OCI-LY3 (cell line): ENCODE measurements around the gene WDR91.

ENCODE experiments used
- H2AFZ ChIP-seq: fragments of 200-600, 300-600 bp; shearing (Covaris generic); 2 replicates; pipeline ENCODE4 v1.6.0; 2014; ENCODE audit warnings: antibody characterized with exemption, low read depth, low read length
- H3K27ac ChIP-seq: fragments of 200-600, 300-600 bp; sonication (generic); 2 replicates; pipeline ENCODE4 v1.5.1; 2014; ENCODE audit warnings: mild to moderate bottlenecking, low read length, moderate library complexity, mixed read lengths
- H3K27me3 ChIP-seq: fragments of 200-600, 300-600 bp; sonication (generic); 2 replicates; pipeline ENCODE4 v1.6.1; 2014; ENCODE audit warnings: low read depth, low read length, mixed read lengths
- H3K36me3 ChIP-seq: fragments of 200-600, 300-600 bp; sonication (generic); replicated peaks from 2 replicates; pipeline ENCODE3; 2014; ENCODE audit warnings: low read depth, low read length, mixed read lengths
- H3K4me1 ChIP-seq: fragments of 300-600, 200-600 bp; sonication (generic); 2 replicates; pipeline ENCODE4 v1.6.1; 2014; ENCODE audit warnings: low read length, mixed read lengths
- H3K4me2 ChIP-seq: fragments of 200-600, 300-600 bp; sonication (generic); 2 replicates; pipeline ENCODE4 v1.6.1; 2014; ENCODE audit warnings: low read length, mixed read lengths
- H3K4me3 ChIP-seq: fragments of 300-600, 200-600 bp; sonication (generic); 2 replicates; pipeline ENCODE4 v1.5.1; 2014; ENCODE audit warnings: antibody characterized with exemption, mild to moderate bottlenecking, low read length, moderate library complexity
- H3K79me2 ChIP-seq: fragments of 300-600, 200-600 bp; shearing (Covaris generic); 2 replicates; pipeline ENCODE4 v1.6.1; 2014; ENCODE audit warnings: mild to moderate bottlenecking, low read length, mixed read lengths
- H3K9ac ChIP-seq: fragments of 300-600, 200-600 bp; shearing (Covaris generic); 2 replicates; pipeline ENCODE4 v1.6.0; 2014; ENCODE audit warnings: mild to moderate bottlenecking, low read length, moderate library complexity
- H3K9me3 ChIP-seq: fragments of 200-600, 300-600 bp; shearing (Covaris generic); 2 replicates; pipeline ENCODE4 v1.6.1; 2014; ENCODE audit warnings: low read length, mixed read lengths; ENCODE audit not compliant: insufficient read depth
- H4K20me1 ChIP-seq: fragments of 200-600, 300-600 bp; sonication (generic); 2 replicates; pipeline ENCODE4 v1.6.1; 2016; ENCODE audit warnings: low read length, mixed read lengths; ENCODE audit not compliant: insufficient read depth
- EZH2phosphoT487 ChIP-seq: fragments of 200-600 bp; shearing (Covaris generic); IDR thresholded peaks from 2 replicates; pipeline ENCODE4 v1.6.1; 2018; ENCODE audit warnings: antibody characterized with exemption, mixed run types, low read depth
- TF ChIP-seq, protein P1 (sequence below): fragments of 200-600, 300-600 bp; sonication (generic); IDR thresholded peaks from 2 replicates; pipeline ENCODE4 v1.5.1; 2014; ENCODE audit warnings: antibody characterized with exemption, low read length, low read depth

WDR91 gene

DNA sequence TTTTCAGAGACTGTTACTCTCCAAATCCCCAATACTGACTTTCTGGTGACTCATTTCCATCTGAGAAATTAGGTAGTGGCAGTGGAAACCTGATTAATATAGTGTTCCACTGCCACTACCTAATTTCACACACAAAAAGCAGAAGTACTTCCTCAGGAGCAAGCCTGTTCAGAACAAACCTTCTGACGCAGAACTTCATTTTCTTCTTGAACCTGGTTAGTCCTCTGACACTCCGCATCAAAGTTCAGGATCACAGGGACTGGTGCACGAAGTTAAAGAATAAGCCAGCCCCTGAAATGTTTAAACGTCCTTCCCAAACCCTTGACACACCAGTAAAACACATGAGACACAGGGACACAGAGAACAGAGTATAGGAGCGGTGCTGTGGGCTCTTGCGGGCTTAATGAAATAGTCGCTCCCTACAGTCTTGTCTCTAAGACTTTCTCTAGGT is 4.4 kb downstream of the WDR91 start:
- peaks cover 46% of the 10 kb centered on the region for H3K4me1 ChIP-seq
- H3K36me3 ChIP-seq, result peaks cover 32% of the 10 kb centered on the region
- no peak overlapping the region for H3K9ac ChIP-seq
- peak overlapping the region; percentile 48 for H3K4me3 ChIP-seq
- no peak overlapping the region for H2AFZ ChIP-seq
- H3K4me2 ChIP-seq, result peak overlapping the region; percentile 71
- H3K27ac ChIP-seq, result peak overlapping the region; percentile 12; the same call in 1 of the 2 replicates
- no peaks in the 10 kb centered on the region for H3K79me2 ChIP-seq
- H4K20me1 ChIP-seq, result no peaks in the 10 kb centered on the region; the same call in 1 of the 2 replicates
- peaks cover 25% of the 10 kb centered on the region for H3K27me3 ChIP-seq
- H3K9me3 ChIP-seq, result no peaks in the 10 kb centered on the region
- TF ChIP-seq, protein P1, sequence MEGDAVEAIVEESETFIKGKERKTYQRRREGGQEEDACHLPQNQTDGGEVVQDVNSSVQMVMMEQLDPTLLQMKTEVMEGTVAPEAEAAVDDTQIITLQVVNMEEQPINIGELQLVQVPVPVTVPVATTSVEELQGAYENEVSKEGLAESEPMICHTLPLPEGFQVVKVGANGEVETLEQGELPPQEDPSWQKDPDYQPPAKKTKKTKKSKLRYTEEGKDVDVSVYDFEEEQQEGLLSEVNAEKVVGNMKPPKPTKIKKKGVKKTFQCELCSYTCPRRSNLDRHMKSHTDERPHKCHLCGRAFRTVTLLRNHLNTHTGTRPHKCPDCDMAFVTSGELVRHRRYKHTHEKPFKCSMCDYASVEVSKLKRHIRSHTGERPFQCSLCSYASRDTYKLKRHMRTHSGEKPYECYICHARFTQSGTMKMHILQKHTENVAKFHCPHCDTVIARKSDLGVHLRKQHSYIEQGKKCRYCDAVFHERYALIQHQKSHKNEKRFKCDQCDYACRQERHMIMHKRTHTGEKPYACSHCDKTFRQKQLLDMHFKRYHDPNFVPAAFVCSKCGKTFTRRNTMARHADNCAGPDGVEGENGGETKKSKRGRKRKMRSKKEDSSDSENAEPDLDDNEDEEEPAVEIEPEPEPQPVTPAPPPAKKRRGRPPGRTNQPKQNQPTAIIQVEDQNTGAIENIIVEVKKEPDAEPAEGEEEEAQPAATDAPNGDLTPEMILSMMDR, result no peak
- TF ChIP-seq EZH2phosphoT487, result no peak

DNA sequence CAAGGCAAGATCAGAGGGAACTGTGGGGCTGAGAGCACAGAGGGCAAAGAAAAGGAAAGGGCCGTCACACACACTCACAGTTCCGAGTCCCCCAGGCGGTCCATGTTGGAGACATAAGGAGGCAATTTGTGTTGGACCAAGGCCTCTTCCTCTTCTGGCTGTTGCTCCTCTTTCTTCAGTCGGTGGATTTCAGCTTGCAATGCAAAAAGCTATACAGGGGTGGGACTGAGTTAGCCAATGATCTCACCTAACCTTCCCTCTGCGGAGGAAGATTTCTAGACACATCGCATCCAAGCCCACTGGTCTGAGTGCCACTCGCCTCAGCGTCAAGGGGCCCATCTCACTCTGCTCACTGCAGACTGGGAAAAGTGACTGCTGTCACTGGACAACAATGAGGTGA is 5.5 kb downstream of the WDR91 start:
- H3K4me3 ChIP-seq, result no peak overlapping the region
- H3K9ac ChIP-seq, result no peak overlapping the region
- H3K27ac ChIP-seq, result no peak overlapping the region

DNA sequence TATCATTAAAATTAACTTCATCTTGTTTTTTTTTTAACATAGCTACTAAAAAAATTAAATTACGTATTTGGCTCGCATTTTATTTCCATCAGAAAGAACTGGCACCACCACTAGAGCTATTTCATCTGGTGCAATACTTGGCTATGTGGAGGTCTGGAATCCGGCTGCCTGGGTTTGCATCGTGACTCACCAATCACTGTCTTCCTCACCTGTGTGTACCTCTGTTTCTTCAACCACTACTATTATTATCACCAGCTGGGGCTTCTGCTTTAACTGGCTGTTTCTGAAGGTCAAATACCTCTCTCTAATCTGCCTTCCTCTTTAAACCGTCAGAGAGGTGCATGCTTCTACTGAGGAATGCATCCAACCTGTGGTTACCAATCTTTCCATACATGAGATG is 6.5 kb downstream of the WDR91 start:
- no peak overlapping the region for H3K27ac ChIP-seq
- H3K27me3 ChIP-seq, result peaks cover 20% of the 10 kb centered on the region
- H3K4me1 ChIP-seq, result peaks cover 41% of the 10 kb centered on the region
- no peaks in the 10 kb centered on the region for H3K9me3 ChIP-seq
- no peak overlapping the region for H3K4me3 ChIP-seq
- TF ChIP-seq EZH2phosphoT487, result no peak
- TF ChIP-seq, protein P1, result no peak
- H3K36me3 ChIP-seq, result peaks cover 48% of the 10 kb centered on the region
- no peaks in the 10 kb centered on the region; the same call in 1 of the 2 replicates for H4K20me1 ChIP-seq
- no peaks in the 10 kb centered on the region for H3K79me2 ChIP-seq
- no peak overlapping the region for H3K9ac ChIP-seq
- H2AFZ ChIP-seq, result no peak overlapping the region
- no peak overlapping the region for H3K4me2 ChIP-seq

More for the DNA sequence above, 5.5 kb downstream of the WDR91 start:
- Histone ChIP-seq H3K36me3 (peaks cover 40% of the 10 kb centered on the region), H4K20me1 (no peaks in the 10 kb centered on the region; the same call in 1 of the 2 replicates), H2AFZ (no peak overlapping the region), H3K4me1 (peaks cover 46% of the 10 kb centered on the region), H3K4me2 (peak overlapping the region; percentile 71; the same call in 1 of the 2 replicates), H3K79me2 (no peaks in the 10 kb centered on the region), H3K27me3 (peaks cover 25% of the 10 kb centered on the region), H3K9me3 (no peaks in the 10 kb centered on the region)
- TF ChIP-seq EZH2phosphoT487, result no peak
- TF ChIP-seq, protein P1, result no peak

DNA sequence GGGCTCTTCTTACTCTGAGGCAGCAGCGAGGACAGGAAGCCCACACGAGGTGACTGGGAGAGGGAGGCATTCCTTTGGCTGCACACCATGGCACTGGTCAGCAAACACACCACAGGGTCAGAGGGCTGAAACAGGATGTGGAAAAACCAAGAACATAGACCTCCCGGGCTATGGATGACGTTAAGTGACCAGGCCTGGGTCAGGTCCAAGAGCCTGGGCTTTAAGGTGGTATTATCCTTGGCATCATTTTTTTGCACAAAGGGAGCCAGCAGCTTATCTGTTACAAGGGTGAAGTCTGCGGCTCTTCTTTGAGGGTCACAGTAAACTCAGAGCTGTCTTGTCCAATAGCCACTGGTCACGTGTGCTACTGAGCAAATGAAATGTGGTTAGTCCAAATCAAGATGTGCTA is 7.0 kb downstream of the WDR91 start:
- Histone ChIP-seq H4K20me1 (no peaks in the 10 kb centered on the region; the same call in 1 of the 2 replicates), H3K27ac (no peak overlapping the region), H3K79me2 (no peaks in the 10 kb centered on the region), H3K9ac (no peak overlapping the region), H3K4me1 (peaks cover 42% of the 10 kb centered on the region), H3K9me3 (no peaks in the 10 kb centered on the region), H2AFZ (no peak overlapping the region), H3K27me3 (peaks cover 15% of the 10 kb centered on the region), H3K36me3 (peaks cover 48% of the 10 kb centered on the region), H3K4me2 (no peak overlapping the region), H3K4me3 (no peak overlapping the region)
- TF ChIP-seq, protein P1, result no peak
- TF ChIP-seq EZH2phosphoT487, result no peak
